PC-3 (cell line): ENCODE results near the gene KCNV2. TPM values are rescaled to one million over a fixed set of nuclear protein-coding genes. Genes with fewer than 3 reads are reported as not detected.
A peak's percentile ranks its signal among the peaks of the same experiment; 100 is the strongest.

Experiments used
- ATAC-seq: fragments of 200-7000 bp; cut with Tn5 transposase; 2 replicates; pipeline ENCODE4 v1.9.1; 2020; ENCODE audit warnings: mild to moderate bottlenecking, moderate library complexity
- BruUV-seq: library from RNA; stranded (reverse); fragments of 400-500 nt; replicated peaks from 2 replicates; lab custom pipeline; 2021; lab: Mats Ljungman, UMichigan
- CTCF ChIA-PET: fragments of 300-600 bp; sonication (Branson Sonifier 250); formaldehyde crosslinking; loops from one replicate; lab custom pipeline; 2022; ENCODE audit warnings: antibody characterized with exemption; lab: Charles Lee
- POLR2A ChIA-PET: fragments of 300-600 bp; sonication (Branson Sonifier 250); formaldehyde crosslinking; loops from one replicate; lab custom pipeline; 2022; ENCODE audit warnings: antibody characterized with exemption; ENCODE audit not compliant: unreplicated experiment; lab: Charles Lee
- DNase-seq: peaks from one replicate; pipeline ENCODE4 v3.0.0-alpha.2; 2015
- H2AFZ ChIP-seq: fragments of 300-600 bp; sonication (generic); 2 replicates; pipeline ENCODE4 v1.6.0; 2016; ENCODE audit warnings: antibody characterized with exemption, low read length
- H3F3A ChIP-seq: fragments of 300-600 bp; sonication (generic); one replicate; pipeline ENCODE4 v1.6.0; 2017; ENCODE audit warnings: antibody characterized with exemption, low read length, control low read depth, mild to moderate bottlenecking; ENCODE audit not compliant: unreplicated experiment
- H3K27ac ChIP-seq: fragments of 300-600 bp; sonication (generic); 2 replicates; pipeline ENCODE4 v1.5.1; 2016; ENCODE audit warnings: mild to moderate bottlenecking, low read length
- H3K27me3 ChIP-seq: fragments of 300-600 bp; sonication (generic); 2 replicates; pipeline ENCODE4 v1.6.1; 2016; ENCODE audit warnings: low read length, mixed read lengths
- H3K36me3 ChIP-seq: fragments of 300-600 bp; sonication (generic); 2 replicates; pipeline ENCODE4 v1.6.1; 2016; ENCODE audit warnings: low read depth, mixed run types, low read length, mixed read lengths
- H3K4me1 ChIP-seq: fragments of 300-600 bp; sonication (generic); 2 replicates; pipeline ENCODE4 v1.5.1; 2016; ENCODE audit warnings: low read length; ENCODE audit not compliant: insufficient read depth
- H3K4me2 ChIP-seq: fragments of 300-600 bp; sonication (generic); 2 replicates; pipeline ENCODE4 v1.6.0; 2016; ENCODE audit warnings: low read length
- H3K4me3 ChIP-seq: fragments of 300-600 bp; sonication (generic); 2 replicates; pipeline ENCODE4 v1.5.1; 2016; ENCODE audit warnings: mild to moderate bottlenecking, low read length, mixed read lengths
- H3K79me2 ChIP-seq: fragments of 300-600 bp; sonication (generic); 2 replicates; pipeline ENCODE4 v1.6.1; 2017; ENCODE audit warnings: low read length, mixed read lengths
- H3K9ac ChIP-seq: fragments of 300-600 bp; sonication (generic); 2 replicates; pipeline ENCODE4 v1.6.0; 2016; ENCODE audit warnings: mild to moderate bottlenecking, low read length
- H3K9me2 ChIP-seq: fragments of 300-600 bp; sonication (generic); replicated peaks from 2 replicates; pipeline ENCODE4 v1.6.1; 2016; ENCODE audit warnings: mixed run types, low read length, mixed read lengths
- H3K9me3 ChIP-seq: fragments of 300-600 bp; sonication (generic); 2 replicates; pipeline ENCODE4 v1.6.1; 2016; ENCODE audit warnings: low read length, mixed read lengths
- H4K20me1 ChIP-seq: fragments of 300-600 bp; sonication (generic); 2 replicates; pipeline ENCODE4 v1.6.1; 2016; ENCODE audit warnings: low read length, mixed read lengths
- CTCF ChIP-seq: fragments of 300-600 bp; sonication (generic); conservative IDR thresholded peaks from 2 replicates; pipeline ENCODE4 v1.5.1; 2017; ENCODE audit warnings: antibody characterized with exemption, low read depth, mild to moderate bottlenecking, low read length
- EZH2 ChIP-seq: fragments of 300-600 bp; sonication (generic); IDR thresholded peaks from one replicate; pipeline ENCODE4 v1.6.1; 2017; ENCODE audit warnings: antibody characterized with exemption, mild to moderate bottlenecking, low read length; ENCODE audit not compliant: unreplicated experiment
- EZH2phosphoT487 ChIP-seq: fragments of 300-600 bp; sonication (generic); IDR thresholded peaks from 2 replicates; pipeline ENCODE4 v1.6.1; 2018; ENCODE audit warnings: mild to moderate bottlenecking, antibody characterized with exemption, low read length, borderline replicate concordance
- intact Hi-C: fragments of 100-400 bp; cut with micrococcal nuclease; formaldehyde crosslinking; loops from 2 replicates; pipeline ENCODE4 v1.9.0; 2023
- total RNA-seq: library from RNA; depleted of rRNA; stranded (reverse); fragments of >200 nt; gene quantifications from 2 replicates; pipeline ENCODE4 v1.2.3, GENCODE V29; 2014

The KCNV2 gene
- total RNA-seq, 1 experiment from 2014 or later = not detected

GRCh38 chr9:2726650-2727340, 9.5 kb downstream of the KCNV2 start:
- Histone ChIP-seq H3K27ac (no peak overlapping the region), H3K4me3 (no peak overlapping the region), H3K9ac (no peak overlapping the region), H4K20me1 (no peaks in the 10 kb centered on the region), H3K9me2 (no peaks in the 10 kb centered on the region), H3K9me3 (no peaks in the 10 kb centered on the region), H3K27me3 (no peaks in the 10 kb centered on the region), H3K4me1 (no peaks in the 10 kb centered on the region; the same call in 1 of the 2 replicates), H3K4me2 (no peak overlapping the region), H3F3A (no peaks in the 10 kb centered on the region), H3K79me2 (no peaks in the 10 kb centered on the region), H3K36me3 (no peaks in the 10 kb centered on the region), H2AFZ (no peak overlapping the region)
- POLR2A ChIA-PET = interaction anchor here (0.6 kb wide), 1 partner anchor 14 kb away, joined by 4 read pairs; no protein-coding TSS in a partner anchor
- ATAC-seq (peak; percentile 73), DNase-seq (peak; percentile 56)
- CTCF ChIA-PET = no interaction called here
- no TSS peak for BruUV-seq
- intact Hi-C loops = loop anchor here (5.0 to 10.0 kb wide), 2 partner anchors 262 to 494 kb away; no protein-coding TSS in a partner anchor
- TF ChIP-seq EZH2phosphoT487 = no peak
- no peak for TF ChIP-seq EZH2
- no peak for TF ChIP-seq CTCF

GRCh38 chr9:2727374-2727773, 10.1 kb downstream of the KCNV2 start:
- Histone ChIP-seq H2AFZ (no peak overlapping the region), H3K79me2 (no peaks in the 10 kb centered on the region), H3K4me2 (no peak overlapping the region), H3K9me2 (no peaks in the 10 kb centered on the region), H4K20me1 (no peaks in the 10 kb centered on the region), H3K9ac (no peak overlapping the region), H3F3A (no peaks in the 10 kb centered on the region), H3K27ac (no peak overlapping the region), H3K27me3 (no peaks in the 10 kb centered on the region), H3K36me3 (no peaks in the 10 kb centered on the region), H3K4me1 (no peaks in the 10 kb centered on the region; the same call in 1 of the 2 replicates), H3K4me3 (no peak overlapping the region), H3K9me3 (no peaks in the 10 kb centered on the region)
- TF ChIP-seq CTCF (no peak), EZH2phosphoT487 (no peak), EZH2 (no peak)
- intact Hi-C loops = loop anchor here (5.0 to 10.0 kb wide), 2 partner anchors 263 to 495 kb away; no protein-coding TSS in a partner anchor
- DNase-seq (no peak), ATAC-seq (no peak)
- POLR2A ChIA-PET = interaction anchor here (0.6 kb wide), 1 partner anchor 13 kb away, joined by 4 read pairs; no protein-coding TSS in a partner anchor
- BruUV-seq = no TSS peak
- CTCF ChIA-PET = no interaction called here
